ENCODE data around the gene PLEKHA6.

Gene PLEKHA6

DNA sequence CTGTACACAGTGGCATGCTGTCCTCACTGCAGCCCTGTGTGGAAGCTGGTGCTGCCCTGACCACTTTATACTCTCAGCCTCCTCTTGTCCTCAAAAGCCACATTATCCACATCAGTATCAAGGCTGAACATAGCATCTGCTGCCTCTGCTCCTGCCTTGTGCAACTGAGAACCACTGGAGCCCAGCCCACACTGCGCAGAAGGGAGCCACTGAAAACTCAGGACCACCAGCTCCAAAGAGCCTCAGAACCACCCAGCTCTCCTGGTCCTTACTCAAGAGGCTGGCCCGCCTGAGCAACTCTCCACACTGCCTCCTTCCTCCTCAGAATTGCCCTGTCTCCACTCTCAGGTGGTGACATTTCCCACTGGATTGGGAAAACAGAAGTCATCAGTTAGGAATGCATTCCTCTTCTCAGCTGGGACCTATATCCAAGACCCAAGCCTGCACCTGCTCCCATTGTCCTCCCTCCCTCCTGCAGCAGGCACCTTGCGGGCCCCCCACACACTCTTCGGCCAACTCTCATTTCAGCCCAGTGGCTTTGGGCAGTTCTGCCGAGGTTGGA is 156.4 kb downstream of the PLEKHA6 start:
- no peak for ATAC-seq

GRCh38 chr1:204202481-204202880 is 157.2 kb downstream of the PLEKHA6 start:
- no peak for ATAC-seq

GRCh38 chr1:204201348-204202040 is 158.2 kb downstream of the PLEKHA6 start:
- no peak for ATAC-seq

GRCh38 chr1:204199579-204199978 is 160.2 kb downstream of the PLEKHA6 start:
- ATAC-seq: no peak

- no peak for ATAC-seq
Measured at GRCh38 chr1:204198348-204199340, 161.1 kb downstream of the PLEKHA6 start.

DNA sequence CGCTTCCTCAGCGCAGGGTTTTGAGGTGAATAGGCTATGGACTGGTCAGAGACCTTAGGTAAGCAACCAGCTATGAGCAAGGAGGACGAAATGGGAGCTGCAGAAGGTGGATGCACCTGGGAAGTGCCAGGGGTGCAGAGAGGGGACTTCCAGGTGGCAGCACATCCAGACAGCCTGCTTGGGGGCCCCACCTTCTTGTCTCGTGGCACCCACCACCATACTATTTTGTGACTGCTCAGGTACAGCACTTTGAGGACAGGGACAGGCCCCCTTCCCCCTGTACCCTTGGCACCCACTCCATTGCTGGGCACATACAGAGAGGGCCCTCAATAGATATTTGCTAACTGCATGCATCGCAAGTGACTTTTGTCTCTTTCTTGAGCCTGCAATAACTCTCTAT is 162.7 kb downstream of the PLEKHA6 start:
- ATAC-seq: no peak

DNA sequence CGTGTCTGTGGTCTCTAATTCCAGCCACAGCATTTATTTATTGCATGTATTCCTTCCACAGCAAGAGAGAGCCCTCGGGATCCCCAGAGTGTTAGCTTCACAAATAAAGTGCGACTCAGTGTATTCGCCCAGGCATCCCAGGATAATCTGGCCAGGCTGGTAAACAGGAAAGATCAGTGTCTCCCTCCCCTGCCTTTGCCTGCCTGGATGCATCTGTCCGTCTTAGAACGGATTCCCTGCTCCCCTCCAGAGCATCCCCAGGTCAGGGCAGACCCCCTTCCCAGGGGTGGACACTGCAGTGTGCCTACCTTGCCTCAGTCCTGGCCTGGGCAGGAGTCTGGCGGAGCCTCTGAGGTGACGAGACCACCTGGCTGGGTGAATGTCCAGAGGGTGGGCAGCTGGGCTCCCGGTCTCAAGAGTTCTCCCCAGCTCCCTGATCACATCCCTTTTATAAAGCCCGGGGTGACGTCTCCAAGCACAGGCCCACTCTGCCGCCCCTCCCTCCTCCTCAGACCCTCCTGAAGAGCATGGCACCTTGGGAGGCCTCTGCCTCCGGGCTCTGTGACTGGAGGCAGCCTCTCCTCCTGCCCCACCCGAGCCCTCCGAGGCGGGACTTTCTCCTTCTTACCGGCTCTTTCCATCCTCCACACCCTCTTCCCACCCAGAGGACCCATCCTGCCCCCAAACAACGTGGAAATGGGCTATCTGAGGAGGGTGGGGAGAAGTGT is 163.5 kb downstream of the PLEKHA6 start, which contains the start of gene KISS1:
Gene KISS1, minus strand, starts transcription at position 424 of the 728 bp plus-strand sequence. CDS start 3,615 bp downstream, outside the sequence.
- no peak for ATAC-seq

GRCh38 chr1:204194771-204195170 is 165.0 kb downstream of the PLEKHA6 start:
- no peak for ATAC-seq

GRCh38 chr1:204194080-204194479 is 165.6 kb downstream of the PLEKHA6 start:
- ATAC-seq: no peak

DNA sequence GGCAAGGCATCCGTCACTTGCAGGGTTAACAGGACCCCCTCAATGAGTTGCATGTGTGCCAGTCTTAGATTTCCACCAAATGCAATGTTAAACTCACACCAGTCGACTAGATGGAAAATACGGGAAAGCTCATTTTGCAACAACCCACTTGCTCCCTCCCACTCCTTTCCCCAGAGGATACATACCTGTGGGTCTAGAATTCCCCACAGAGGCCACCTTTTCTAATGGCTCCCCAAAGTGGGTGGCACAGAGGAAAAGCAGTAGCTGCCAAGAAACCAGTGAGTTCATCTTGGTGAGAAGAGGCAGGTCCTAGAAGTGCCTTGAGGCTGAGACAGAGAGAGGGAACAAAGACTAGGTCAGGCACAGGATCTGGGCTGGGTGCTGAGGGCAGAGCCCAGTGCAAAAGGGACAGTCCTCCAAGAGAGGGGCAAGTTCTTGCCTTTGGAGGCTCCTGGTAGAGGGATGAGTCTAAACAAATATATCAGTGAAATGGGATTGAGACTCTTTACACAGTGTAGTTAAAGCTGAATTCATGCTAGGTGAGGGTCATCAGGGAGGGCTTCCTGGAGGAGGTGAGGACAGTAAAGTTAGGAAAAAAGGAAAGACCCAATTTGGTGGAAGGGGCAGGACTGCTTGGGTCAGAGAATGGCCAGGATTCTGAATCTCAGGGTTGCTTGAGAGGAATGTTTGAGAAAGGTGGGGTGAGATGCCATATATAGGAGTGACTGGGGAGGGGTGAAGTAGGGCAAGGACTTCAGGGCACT is 167.0 kb downstream of the PLEKHA6 start:
- no peak for ATAC-seq

GRCh38 chr1:204192046-204192445 is 167.7 kb downstream of the PLEKHA6 start:
- no peak for ATAC-seq

GRCh38 chr1:204191456-204191855 is 168.3 kb downstream of the PLEKHA6 start:
- ATAC-seq: no peak

DNA sequence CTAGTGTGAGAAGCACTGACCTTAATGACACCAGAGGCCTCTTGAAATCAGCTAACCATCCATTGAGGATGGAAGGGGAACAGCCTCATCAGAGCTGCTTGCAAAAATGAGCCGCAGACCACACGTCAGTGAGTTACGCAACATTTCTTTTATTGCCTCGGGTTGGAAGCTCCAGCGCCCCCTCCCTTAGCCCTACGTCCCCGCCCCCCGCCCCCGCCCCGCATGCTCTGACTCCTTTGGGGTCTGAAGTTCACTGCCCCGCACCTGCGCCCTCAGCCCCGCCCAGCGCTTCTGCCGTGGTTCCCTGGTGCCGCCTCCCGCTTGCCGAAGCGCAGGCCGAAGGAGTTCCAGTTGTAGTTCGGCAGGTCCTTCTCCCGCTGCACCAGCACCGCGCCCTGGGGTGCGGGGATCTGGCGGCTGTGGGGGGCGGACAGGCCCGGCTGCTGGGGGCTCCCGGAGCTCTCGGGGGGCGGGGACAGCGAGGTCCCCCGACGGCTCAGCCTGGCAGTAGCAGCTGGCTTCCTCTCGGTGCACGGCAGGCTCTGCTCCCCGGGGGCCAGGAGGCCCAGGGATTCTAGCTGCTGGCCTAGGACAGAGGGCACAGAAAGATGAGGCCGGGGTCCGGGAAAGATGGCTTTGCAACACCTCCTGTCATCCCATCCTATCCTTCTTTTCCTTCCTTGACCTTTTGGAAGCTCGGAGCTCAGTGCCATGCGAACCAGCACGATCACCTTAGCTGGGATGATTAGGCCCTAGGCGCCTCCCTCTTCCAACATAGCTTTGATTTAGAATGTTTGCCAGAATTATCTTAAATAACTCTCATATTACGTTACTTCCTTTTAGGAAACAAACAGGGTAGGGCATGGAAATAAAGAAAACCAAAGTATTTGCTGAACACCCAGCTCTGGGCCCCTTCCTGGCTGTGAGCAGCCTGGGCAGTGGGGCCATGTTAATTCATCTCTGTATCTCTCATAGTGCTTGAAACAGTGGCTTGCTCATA is 169.2 kb downstream of the PLEKHA6 start:
- ATAC-seq: no peak

DNA sequence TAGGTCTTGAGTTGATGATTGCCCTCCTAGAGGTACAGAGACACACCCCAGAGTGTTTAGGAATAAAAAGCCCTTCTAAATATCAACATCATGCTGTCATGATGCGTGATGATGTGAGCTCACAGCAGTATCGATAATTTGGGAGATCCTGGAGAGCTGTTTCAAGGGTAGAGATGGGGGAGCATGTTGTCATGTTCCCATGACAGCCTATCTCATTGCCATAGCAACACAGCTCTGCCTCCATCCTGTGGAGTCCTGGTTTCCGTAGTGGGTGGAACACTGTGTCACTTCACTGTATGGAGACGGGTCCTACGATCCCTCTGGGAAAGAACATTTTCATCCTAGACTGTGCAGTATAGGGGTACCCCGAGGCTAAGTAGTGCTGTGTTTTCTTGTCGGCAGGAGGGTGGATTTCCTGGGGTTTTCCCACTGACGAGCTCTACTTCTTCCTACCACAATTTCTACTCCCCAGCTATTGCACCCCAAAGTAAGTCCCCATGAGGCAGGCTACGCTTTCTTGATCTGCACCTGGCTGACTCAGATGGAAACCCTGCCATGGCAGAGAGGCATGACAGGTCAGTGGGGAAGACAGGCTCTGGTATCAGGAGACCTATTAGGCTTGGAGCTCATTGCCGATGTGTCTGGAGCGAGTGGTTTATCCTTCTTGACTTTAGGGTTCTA is 170.6 kb downstream of the PLEKHA6 start:
- ATAC-seq: peak in 1 of 2 donors; percentile 10

DNA sequence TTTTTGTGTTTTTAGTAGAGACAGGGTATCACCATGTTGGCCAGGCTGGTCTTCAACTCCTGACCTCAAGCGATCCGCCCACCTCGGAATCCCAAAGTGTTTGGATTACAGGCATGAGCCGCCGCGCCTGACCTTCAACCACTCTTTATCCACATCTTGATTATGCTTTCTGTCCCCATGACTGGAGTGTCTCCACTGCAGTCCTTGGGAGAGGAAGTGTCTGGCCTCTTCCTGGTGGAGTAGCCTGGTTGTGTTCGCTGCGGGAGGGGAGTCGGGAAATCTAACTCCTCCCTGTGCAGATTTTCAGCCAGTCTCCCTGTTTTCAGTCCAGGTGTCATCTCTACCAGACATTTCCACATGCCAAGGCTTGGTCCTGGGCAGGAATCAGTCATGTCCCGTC is 173.1 kb downstream of the PLEKHA6 start:
- no peak for ATAC-seq

DNA sequence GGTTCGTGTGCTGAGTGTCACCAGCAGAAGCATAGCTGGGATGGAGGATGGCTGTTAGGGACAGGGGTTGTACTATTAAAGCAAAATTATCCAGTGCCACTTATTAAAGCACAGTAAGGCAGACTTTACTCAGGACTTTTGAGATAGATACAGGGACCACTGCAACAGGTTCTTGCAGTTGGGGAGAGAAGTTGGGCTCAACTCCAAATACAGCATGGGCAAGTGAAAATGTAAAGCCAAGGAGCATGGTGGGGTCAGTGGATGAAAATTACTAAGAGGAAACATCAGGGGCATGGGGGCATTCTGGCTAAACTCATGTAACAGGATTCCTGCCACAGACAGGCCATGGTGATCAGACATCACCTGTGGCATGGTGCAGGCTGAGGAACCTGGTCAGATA is 178.6 kb downstream of the PLEKHA6 start:
- no peak for ATAC-seq

GRCh38 chr1:204180133-204180532 is 179.6 kb downstream of the PLEKHA6 start:
- ATAC-seq: no peak

- no peak for ATAC-seq
Measured at GRCh38 chr1:204178487-204179281, 181.0 kb downstream of the PLEKHA6 start.

GRCh38 chr1:204177133-204177532 is 182.6 kb downstream of the PLEKHA6 start:
- ATAC-seq: no peak
